SK-N-SH (cell line): ENCODE results near the gene IPCEF1. TPM values are rescaled to one million over a fixed set of nuclear protein-coding genes. Genes with fewer than 3 reads are reported as not detected.

ENCODE experiments used
- CTCF ChIA-PET: fragments of 300-600, 350-600 bp; formaldehyde crosslinking; extraction: SDS; loops from one replicate; lab custom pipeline; 2021; lab: Yijun Ruan, JAX
- POLR2A ChIA-PET: fragments of 350-600 bp; sonication (Branson Sonifier 250); formaldehyde crosslinking; extraction: SDS; loops from one replicate; lab custom pipeline; 2020; ENCODE audit warnings: antibody characterized with exemption, inconsistent platforms; lab: Yijun Ruan, JAX
- DNase-seq: peaks from one replicate; pipeline ENCODE4 v3.0.0; 2012
- H2AFZ ChIP-seq: fragments of 200-600 bp; sonication (generic); 2 replicates; pipeline ENCODE4 v1.8.1; 2016; ENCODE audit warnings: antibody characterized with exemption, mild to moderate bottlenecking, low read depth
- H3F3A ChIP-seq: fragments of 200-600 bp; sonication (generic); replicated peaks from 2 replicates; pipeline ENCODE3; 2016; ENCODE audit warnings: antibody characterized with exemption, mild to moderate bottlenecking; ENCODE audit not compliant: insufficient read depth
- H3K27ac ChIP-seq, 2 experiments: fragments of 200-500 bp in 1 of 2; fragments of 200-600 bp in 1 of 2; sonication (Bioruptor generic) in 1 of 2; sonication (generic), shearing (Covaris generic) in 1 of 2; 2 replicates each; pipeline versions ENCODE4 v1.5.1 to v1.6.1; 2014 to 2016; ENCODE audit warnings: low read depth in 2 of 2, inconsistent platforms in 1 of 2, low read length in 1 of 2, mild to moderate bottlenecking in 1 of 2, mixed read lengths in 1 of 2
- H3K27me3 ChIP-seq: fragments of 200-600 bp; sonication (generic), shearing (Covaris generic); 2 replicates; pipeline ENCODE4 v1.6.1; 2016; ENCODE audit warnings: mixed run types; ENCODE audit not compliant: insufficient read depth
- H3K36me3 ChIP-seq, 2 experiments: fragments of 200-500 bp in 1 of 2; fragments of 200-600 bp in 1 of 2; sonication (Bioruptor generic) in 1 of 2; sonication (generic) in 1 of 2; replicated peaks in 1 of 2; 2 replicates each; pipeline versions ENCODE3 to v1.5.1; 2014 to 2016; ENCODE audit warnings: low read length in 1 of 2, mild to moderate bottlenecking in 1 of 2; ENCODE audit not compliant: insufficient read depth in 2 of 2, control insufficient read depth in 1 of 2
- H3K4me1 ChIP-seq, 2 experiments: fragments of 200-500 bp in 1 of 2; fragments of 200-600 bp in 1 of 2; sonication (Bioruptor generic) in 1 of 2; sonication (generic), shearing (Covaris generic) in 1 of 2; 2 replicates each; pipeline versions ENCODE4 v1.5.1 to v1.6.1; 2014 to 2016; ENCODE audit warnings: low read depth in 1 of 2, low read length in 1 of 2, mixed run types in 1 of 2; ENCODE audit not compliant: insufficient read depth in 2 of 2, control insufficient read depth in 1 of 2
- H3K4me2 ChIP-seq: fragments of 200-600 bp; sonication (generic), shearing (Covaris generic); 2 replicates; pipeline ENCODE4 v1.6.1; 2017; ENCODE audit warnings: mixed run types
- H3K4me3 ChIP-seq, 2 experiments: fragments of 200-500 bp in 1 of 2; fragments of 200-600 bp in 1 of 2; sonication (Bioruptor generic) in 1 of 2; sonication (generic), shearing (Covaris generic) in 1 of 2; 2 replicates each; pipeline versions ENCODE4 v1.5.1 to v1.8.1; 2014 to 2016; ENCODE audit warnings: low read depth in 2 of 2, inconsistent platforms in 1 of 2, low read length in 1 of 2, mild to moderate bottlenecking in 1 of 2, mixed read lengths in 1 of 2, moderate library complexity in 1 of 2
- H3K79me2 ChIP-seq: fragments of 200-600 bp; sonication (generic); 2 replicates; pipeline ENCODE4 v1.8.1; 2017; ENCODE audit warnings: mild to moderate bottlenecking; ENCODE audit not compliant: insufficient read depth
- H3K9ac ChIP-seq: fragments of 200-600 bp; sonication (generic); 2 replicates; pipeline ENCODE4 v1.6.1; 2017; ENCODE audit warnings: mixed run types
- H3K9me2 ChIP-seq: fragments of 200-600 bp; sonication (generic); 2 replicates; pipeline ENCODE4 v1.6.1; 2017; ENCODE audit warnings: mixed run types
- H3K9me3 ChIP-seq: fragments of 200-600 bp; sonication (generic); 2 replicates; pipeline ENCODE4 v1.6.1; 2017; ENCODE audit warnings: mixed run types, mild to moderate bottlenecking, moderate library complexity
- H4K20me1 ChIP-seq: fragments of 200-600 bp; sonication (generic); 2 replicates; pipeline ENCODE4 v1.6.1; 2017; ENCODE audit warnings: mild to moderate bottlenecking, mixed run types; ENCODE audit not compliant: insufficient read depth
- EP300 ChIP-seq, 2 experiments: IDR thresholded peaks; 2 replicates each; pipeline versions ENCODE4 v1.4.0 to v1.6.1; 2012; ENCODE audit warnings: borderline replicate concordance in 1 of 2, low read depth in 1 of 2, low read length in 1 of 2
- EZH2phosphoT487 ChIP-seq: fragments of 200-600 bp; sonication (generic); IDR thresholded peaks from 2 replicates; pipeline ENCODE4 v1.6.1; 2017; ENCODE audit warnings: low read depth, mixed run types, mild to moderate bottlenecking, antibody characterized with exemption, moderate library complexity, borderline replicate concordance
- FOSL2 ChIP-seq: IDR thresholded peaks from 2 replicates; pipeline ENCODE4 v1.4.0; 2012; ENCODE audit warnings: low read depth, mild to moderate bottlenecking, moderate library complexity, borderline replicate concordance
- GABPA ChIP-seq: IDR thresholded peaks from 2 replicates; pipeline ENCODE4 v1.4.0; 2012; ENCODE audit warnings: low read depth, mild to moderate bottlenecking
- GATA2 ChIP-seq: sonication (generic); formaldehyde crosslinking; IDR thresholded peaks from 2 replicates; pipeline ENCODE4 v1.5.0; 2020; ENCODE audit warnings: mild to moderate bottlenecking, missing genetic modification reagents
- NRF1 ChIP-seq: IDR thresholded peaks from 2 replicates; pipeline ENCODE4 v1.6.1; 2012; ENCODE audit warnings: low read depth, mild to moderate bottlenecking, low read length
- RCOR1 ChIP-seq: fragments of 150-350 bp; IDR thresholded peaks from 2 replicates; pipeline ENCODE4 v1.6.1; 2017; ENCODE audit warnings: antibody characterized with exemption, low read length
- TCF12 ChIP-seq: IDR thresholded peaks from 2 replicates; pipeline ENCODE4 v1.4.0; 2012
- USF1 ChIP-seq: IDR thresholded peaks from 2 replicates; pipeline ENCODE4 v1.4.0; 2012; ENCODE audit warnings: low read depth, borderline replicate concordance
- WGBS: methylation state at CpG from one replicate; pipeline ENCODE4 v1.1.6; 2017; ENCODE audit warnings: low lambda C conversion rate; 5-methylcytosine and 5-hydroxymethylcytosine counted together
- polyA plus RNA-seq, 3 experiments: library from polyadenylated mRNA; depleted of rRNA; stranded (reverse); fragments of >200 nt; gene quantifications; 2 replicates each; pipeline ENCODE4 v1.2.3, GENCODE V29; 2012
- TF ChIP-seq, protein P1 (sequence below): fragments of 200-600 bp; sonication (generic); IDR thresholded peaks from 2 replicates; pipeline ENCODE4 v1.6.1; 2017; ENCODE audit warnings: antibody characterized with exemption, mild to moderate bottlenecking, moderate library complexity
- TF ChIP-seq, protein P2 (sequence below): IDR thresholded peaks from 2 replicates; pipeline ENCODE4; 2012

Gene IPCEF1
- polyA plus RNA-seq, 1 of the 3 experiments (the other 2 are of a cell fraction) = not detected

DNA sequence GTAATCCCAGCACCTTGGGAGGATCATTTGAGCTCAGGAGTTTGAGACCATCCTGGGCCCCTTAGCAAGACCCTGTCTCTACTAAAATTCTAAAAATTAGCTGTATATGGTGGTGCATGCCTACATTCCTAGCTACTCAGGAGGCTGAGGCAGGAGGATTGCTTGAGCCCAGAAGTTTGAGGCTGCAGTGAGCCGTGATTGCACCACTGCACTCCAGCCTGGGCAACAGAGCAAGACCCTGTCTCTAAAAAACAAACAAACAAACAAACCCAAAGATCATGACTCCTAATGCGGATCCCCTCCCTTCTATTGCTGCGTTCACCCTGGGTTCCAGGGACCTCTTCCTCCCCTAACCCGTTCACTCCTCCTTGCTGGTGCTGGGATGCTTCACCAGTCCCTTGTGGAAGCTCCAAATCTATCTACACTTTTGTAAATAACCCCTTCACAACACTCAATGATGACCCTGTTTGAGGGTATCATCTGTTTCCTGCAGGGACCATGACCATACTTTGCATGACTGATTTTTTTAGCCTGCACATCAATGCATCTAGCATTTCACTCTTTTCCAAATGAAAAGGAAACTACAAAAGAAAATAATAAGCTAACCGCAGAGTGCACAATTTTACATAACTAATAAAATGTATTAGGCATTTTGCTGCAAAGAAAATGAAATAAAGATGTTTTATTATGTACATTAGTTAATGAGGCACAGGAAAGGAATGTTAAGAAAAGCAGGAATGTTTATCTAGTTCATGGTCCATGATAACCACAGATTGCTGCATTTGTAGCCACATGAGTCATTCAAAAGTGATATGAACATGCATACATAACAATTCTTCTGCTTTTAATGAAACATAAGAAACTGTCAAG, 30.5 kb upstream of the IPCEF1 start (continued):
- no peak for TF ChIP-seq USF1
- peak; percentile 96 for TF ChIP-seq FOSL2
- TF ChIP-seq, protein P1, sequence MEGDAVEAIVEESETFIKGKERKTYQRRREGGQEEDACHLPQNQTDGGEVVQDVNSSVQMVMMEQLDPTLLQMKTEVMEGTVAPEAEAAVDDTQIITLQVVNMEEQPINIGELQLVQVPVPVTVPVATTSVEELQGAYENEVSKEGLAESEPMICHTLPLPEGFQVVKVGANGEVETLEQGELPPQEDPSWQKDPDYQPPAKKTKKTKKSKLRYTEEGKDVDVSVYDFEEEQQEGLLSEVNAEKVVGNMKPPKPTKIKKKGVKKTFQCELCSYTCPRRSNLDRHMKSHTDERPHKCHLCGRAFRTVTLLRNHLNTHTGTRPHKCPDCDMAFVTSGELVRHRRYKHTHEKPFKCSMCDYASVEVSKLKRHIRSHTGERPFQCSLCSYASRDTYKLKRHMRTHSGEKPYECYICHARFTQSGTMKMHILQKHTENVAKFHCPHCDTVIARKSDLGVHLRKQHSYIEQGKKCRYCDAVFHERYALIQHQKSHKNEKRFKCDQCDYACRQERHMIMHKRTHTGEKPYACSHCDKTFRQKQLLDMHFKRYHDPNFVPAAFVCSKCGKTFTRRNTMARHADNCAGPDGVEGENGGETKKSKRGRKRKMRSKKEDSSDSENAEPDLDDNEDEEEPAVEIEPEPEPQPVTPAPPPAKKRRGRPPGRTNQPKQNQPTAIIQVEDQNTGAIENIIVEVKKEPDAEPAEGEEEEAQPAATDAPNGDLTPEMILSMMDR = no peak
- peak; percentile 35 to 96 for TF ChIP-seq EP300 (IDR thresholded peaks at IDR 0.05; ENCODE audit: borderline replicate concordance in 1 of 2, low read depth in 1 of 2, low read length in 1 of 2)
- TF ChIP-seq, protein P2, sequence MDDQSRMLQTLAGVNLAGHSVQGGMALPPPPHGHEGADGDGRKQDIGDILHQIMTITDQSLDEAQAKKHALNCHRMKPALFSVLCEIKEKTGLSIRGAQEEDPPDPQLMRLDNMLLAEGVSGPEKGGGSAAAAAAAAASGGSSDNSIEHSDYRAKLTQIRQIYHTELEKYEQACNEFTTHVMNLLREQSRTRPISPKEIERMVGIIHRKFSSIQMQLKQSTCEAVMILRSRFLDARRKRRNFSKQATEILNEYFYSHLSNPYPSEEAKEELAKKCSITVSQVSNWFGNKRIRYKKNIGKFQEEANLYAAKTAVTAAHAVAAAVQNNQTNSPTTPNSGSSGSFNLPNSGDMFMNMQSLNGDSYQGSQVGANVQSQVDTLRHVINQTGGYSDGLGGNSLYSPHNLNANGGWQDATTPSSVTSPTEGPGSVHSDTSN = peak; percentile 77
- no peak for TF ChIP-seq GABPA
- no peak for TF ChIP-seq RCOR1

DNA sequence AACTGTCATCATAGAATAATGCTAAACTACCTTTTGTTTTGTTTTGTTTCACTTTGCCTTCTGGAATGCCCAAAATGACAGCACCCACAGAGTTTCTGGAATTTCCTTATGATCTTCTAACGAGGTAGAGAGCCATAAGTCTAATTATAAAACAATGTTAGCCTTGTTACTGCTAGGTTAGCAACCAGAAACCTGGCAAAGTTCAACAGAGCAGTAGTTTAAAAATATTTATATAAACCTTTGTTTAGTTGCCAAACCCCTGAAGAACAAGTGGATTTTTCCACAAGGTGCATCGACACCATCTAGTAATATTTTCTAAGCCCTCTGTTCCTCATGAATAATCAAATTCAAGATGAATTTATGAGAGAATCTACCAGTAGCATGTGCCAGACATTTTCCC, 27.6 kb upstream of the IPCEF1 start:
- Histone ChIP-seq H3K27ac (no peak overlapping the region), H4K20me1 (no peaks in the 10 kb centered on the region), H3K79me2 (no peaks in the 10 kb centered on the region), H3K9me3 (peaks cover under 1% of the 10 kb centered on the region; the same call in 1 of the 2 replicates), H3K9ac (no peak overlapping the region), H2AFZ (no peak overlapping the region), H3F3A (peaks cover 20% of the 10 kb centered on the region), H3K4me1 (peaks cover 0 to 6% of the 10 kb centered on the region in 2 experiments; a peak in 1 of 4 replicates), H3K36me3 (peaks cover 0 to 3% of the 10 kb centered on the region in 2 experiments), H3K27me3 (no peaks in the 10 kb centered on the region), H3K4me2 (no peak overlapping the region), H3K4me3 (no peak overlapping the region), H3K9me2 (no peaks in the 10 kb centered on the region)
- ChIA-PET CTCF (no interaction called here), POLR2A (no interaction called here)
- DNase-seq = no peak
- TF ChIP-seq TCF12 (no peak), EZH2phosphoT487 (no peak)
- WGBS = 75% methylated on average over 2 of the region's 2 CpGs

DNA sequence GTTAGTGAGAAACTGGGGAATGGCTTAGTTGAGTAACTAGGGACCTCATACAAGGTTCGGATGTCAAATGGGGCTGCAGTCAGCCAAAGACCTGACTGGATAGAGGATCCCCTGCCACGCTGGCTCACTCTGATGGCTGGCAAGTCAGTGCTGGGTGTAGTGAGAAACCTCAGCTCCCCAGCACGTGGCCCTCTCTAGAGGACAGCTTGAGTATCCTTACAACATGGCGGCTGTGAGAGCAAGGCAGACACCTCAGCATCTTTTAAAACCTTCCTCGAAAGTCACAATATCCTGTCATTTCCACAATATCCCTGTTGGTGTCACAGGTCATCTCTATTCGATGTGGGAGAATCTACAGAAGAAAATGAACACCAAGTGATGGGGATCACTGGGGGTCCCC, 26.7 kb upstream of the IPCEF1 start:
- 94% methylated on average over 4 of the region's 6 CpGs for WGBS
- H3K9me2 ChIP-seq = no peaks in the 10 kb centered on the region

More for the DNA sequence above, 26.7 kb upstream of the IPCEF1 start:
- Histone ChIP-seq H4K20me1 (no peaks in the 10 kb centered on the region), H3F3A (peaks cover 20% of the 10 kb centered on the region), H2AFZ (no peak overlapping the region), H3K27ac (no peak overlapping the region), H3K9me3 (no peaks in the 10 kb centered on the region), H3K4me2 (no peak overlapping the region), H3K79me2 (no peaks in the 10 kb centered on the region), H3K4me1 (peaks cover 0 to 6% of the 10 kb centered on the region in 2 experiments; a peak in 1 of 4 replicates), H3K27me3 (no peaks in the 10 kb centered on the region), H3K9ac (no peak overlapping the region), H3K4me3 (no peak overlapping the region), H3K36me3 (no peaks in the 10 kb centered on the region)
- ChIA-PET POLR2A (no interaction called here), CTCF (interaction anchor here (0.7 kb wide), 1 partner anchor 159 kb away, joined by 3 read pairs; no protein-coding TSS in a partner anchor)
- no peak for DNase-seq
- TF ChIP-seq FOSL2 (no peak), NRF1 (no peak), GATA2 (CRISPR knock-in tag) (no peak)
